ENCODE results near the gene CSF1R.

- TF ChIP-seq CTCF (IDR thresholded peaks at IDR 0.05; ENCODE audit: low read depth, low read length, poor library complexity, severe bottlenecking) = no peak
- no peak for TF ChIP-seq EZH2phosphoT487 (IDR thresholded peaks at IDR 0.05; ENCODE audit: borderline replicate concordance, low read length)
Observed at GRCh38 chr5:150092159-150092787, 5.9 kb upstream of the CSF1R start.

All from DOHH2 (cell line).